Fibroblast of pulmonary artery (primary cell): ENCODE results near the gene TCF19.

ENCODE experiments used
- DNase-seq: peaks from one replicate; pipeline ENCODE4 v3.0.0-alpha.2; 2010; ENCODE audit warnings: low read depth
- H3K4me3 ChIP-seq: replicated peaks from 2 replicates; pipeline ENCODE4 v1.5.1; 2011; ENCODE audit warnings: low read depth, mild to moderate bottlenecking, control low read depth, low read length, moderate library complexity
- TF ChIP-seq, protein P1 (sequence below): IDR thresholded peaks from 2 replicates; pipeline ENCODE4 v1.5.1; 2011; ENCODE audit warnings: mild to moderate bottlenecking, control low read depth, low read length, inconsistent platforms; ENCODE audit errors: missing control alignments

The TCF19 gene

DNA sequence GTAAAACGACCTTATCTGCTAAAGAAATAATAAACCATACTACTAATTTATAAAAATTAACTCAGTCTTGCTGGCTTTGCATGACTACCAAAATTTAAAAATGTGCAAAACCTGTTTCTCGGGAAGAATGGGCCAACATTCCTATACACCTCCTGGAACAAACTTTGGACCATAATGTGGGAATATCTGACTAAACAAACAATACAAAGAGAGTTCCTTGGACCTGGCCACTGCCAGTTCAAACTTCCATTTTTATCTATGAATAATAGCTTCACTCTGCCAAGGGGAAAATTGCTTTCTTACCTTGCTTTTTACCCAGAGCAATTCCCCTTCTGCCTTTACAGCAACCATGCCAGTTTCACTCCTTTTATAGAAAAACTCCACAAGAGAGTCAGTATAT, 50.7 kb downstream of the TCF19 start:
- no peak for DNase-seq
- TF ChIP-seq, protein P1, sequence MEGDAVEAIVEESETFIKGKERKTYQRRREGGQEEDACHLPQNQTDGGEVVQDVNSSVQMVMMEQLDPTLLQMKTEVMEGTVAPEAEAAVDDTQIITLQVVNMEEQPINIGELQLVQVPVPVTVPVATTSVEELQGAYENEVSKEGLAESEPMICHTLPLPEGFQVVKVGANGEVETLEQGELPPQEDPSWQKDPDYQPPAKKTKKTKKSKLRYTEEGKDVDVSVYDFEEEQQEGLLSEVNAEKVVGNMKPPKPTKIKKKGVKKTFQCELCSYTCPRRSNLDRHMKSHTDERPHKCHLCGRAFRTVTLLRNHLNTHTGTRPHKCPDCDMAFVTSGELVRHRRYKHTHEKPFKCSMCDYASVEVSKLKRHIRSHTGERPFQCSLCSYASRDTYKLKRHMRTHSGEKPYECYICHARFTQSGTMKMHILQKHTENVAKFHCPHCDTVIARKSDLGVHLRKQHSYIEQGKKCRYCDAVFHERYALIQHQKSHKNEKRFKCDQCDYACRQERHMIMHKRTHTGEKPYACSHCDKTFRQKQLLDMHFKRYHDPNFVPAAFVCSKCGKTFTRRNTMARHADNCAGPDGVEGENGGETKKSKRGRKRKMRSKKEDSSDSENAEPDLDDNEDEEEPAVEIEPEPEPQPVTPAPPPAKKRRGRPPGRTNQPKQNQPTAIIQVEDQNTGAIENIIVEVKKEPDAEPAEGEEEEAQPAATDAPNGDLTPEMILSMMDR: no peak

DNA sequence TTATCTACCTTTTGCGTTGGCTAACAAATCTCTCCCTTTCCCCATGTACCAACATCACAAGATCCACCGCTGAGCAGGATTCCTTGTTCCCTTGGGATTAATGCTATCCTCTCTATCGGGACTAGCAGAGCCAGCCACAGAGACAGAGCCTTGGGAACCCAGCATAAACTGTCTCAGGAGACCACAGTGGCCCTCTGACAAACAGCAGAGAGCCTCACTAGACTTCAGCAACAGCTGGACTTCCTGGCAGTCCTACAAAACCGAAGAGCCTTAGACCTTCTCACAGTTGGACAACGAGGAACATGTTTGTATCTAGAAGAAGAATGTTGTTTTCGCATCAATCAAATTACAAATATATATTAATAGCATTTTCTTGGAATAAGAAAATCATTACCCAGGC, 51.7 kb downstream of the TCF19 start:
- no peak for DNase-seq
- H3K4me3 ChIP-seq: no peak overlapping the region
- TF ChIP-seq, protein P1: no peak

More for the DNA sequence above, 50.7 kb downstream of the TCF19 start:
- H3K4me3 ChIP-seq: no peak overlapping the region

DNA sequence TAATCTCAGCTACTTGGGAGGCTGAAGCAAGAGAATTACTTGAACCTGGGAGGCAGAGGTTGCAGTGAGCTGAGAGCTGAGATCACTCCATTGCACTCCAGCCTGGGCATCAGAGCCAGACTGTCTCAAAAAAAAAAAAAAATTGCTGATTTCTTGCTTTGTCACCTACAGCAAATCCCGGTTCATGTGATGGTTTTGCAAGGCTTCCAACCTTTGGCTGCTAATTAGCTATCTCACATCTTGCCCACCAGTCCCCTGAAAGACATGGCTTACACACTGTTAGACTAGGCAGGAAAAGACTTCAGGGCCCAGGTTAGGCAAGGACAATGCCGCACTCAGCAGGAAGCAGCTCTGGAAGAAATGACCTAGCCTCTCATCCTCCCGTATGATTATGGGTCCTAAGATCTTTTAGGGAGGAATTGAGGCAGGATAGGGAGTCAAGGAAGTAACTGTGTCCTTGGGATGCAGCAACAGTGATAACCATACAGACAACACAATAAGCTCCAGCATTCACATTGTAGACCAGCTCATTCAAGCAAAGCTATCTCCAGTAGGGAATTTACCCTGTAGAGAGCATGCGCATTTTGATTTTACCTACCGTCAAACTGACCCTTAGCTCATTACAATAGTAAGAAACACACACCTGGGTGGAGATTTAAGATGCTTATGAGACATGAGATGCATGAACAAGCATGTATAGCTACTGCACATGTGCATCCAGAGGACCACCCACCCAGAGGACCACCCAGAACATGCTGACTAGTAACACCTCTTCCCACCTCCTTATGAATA, 52.5 kb downstream of the TCF19 start:
- DNase-seq: no peak
- H3K4me3 ChIP-seq: no peak overlapping the region
- TF ChIP-seq, protein P1: no peak
